Activated CD4-positive, alpha-beta T cell treated with anti-CD3 and anti-CD28 coated beads, Interleukin-2, amount 50 U/mL, for 16 hours (primary cell): ENCODE results near the gene THTPA.
"Not testable (repeated sequence)": the region's sequence is repeated elsewhere in the genome, so short reads cannot be mapped to it uniquely, and the experiment has no call there.

ENCODE experiments used
- DNase-seq: peaks from one replicate; pipeline ENCODE4 v3.0.0-alpha.2; 2020

Gene THTPA

GRCh38 chr14:23568021-23568599 is 12.0 kb downstream of the THTPA start:
- no peak for DNase-seq

- DNase-seq, result no peak
Measured at GRCh38 chr14:23568600-23569331, 12.7 kb downstream of the THTPA start.

GRCh38 chr14:23569443-23570151 is 13.5 kb downstream of the THTPA start:
- DNase-seq, result no peak

GRCh38 chr14:23570806-23571483 is 14.9 kb downstream of the THTPA start:
- DNase-seq, result no peak

- no peak for DNase-seq
Measured at GRCh38 chr14:23571701-23572523, 15.8 kb downstream of the THTPA start.

GRCh38 chr14:23572524-23572828 is 16.4 kb downstream of the THTPA start:
- DNase-seq, result no peak

GRCh38 chr14:23572836-23573235 is 16.8 kb downstream of the THTPA start:
- DNase-seq, result no peak

GRCh38 chr14:23573384-23574015 is 17.4 kb downstream of the THTPA start:
- no peak for DNase-seq

GRCh38 chr14:23577004-23577681 is 21.1 kb downstream of the THTPA start:
- DNase-seq, result no peak

GRCh38 chr14:23577710-23578392 is 21.8 kb downstream of the THTPA start:
- DNase-seq, result no peak

- DNase-seq, result no peak
Measured at GRCh38 chr14:23578560-23579310, 22.7 kb downstream of the THTPA start, which contains the start of gene JPH4. TSS of gene JPH4 (minus strand) at chr14:23578790. CDS start at chr14:23577453, 1,337 bp downstream.

GRCh38 chr14:23579311-23579630 is 23.2 kb downstream of the THTPA start:
- no peak for DNase-seq

- no peak for DNase-seq
Measured at GRCh38 chr14:23579739-23580138, 23.7 kb downstream of the THTPA start.

GRCh38 chr14:23580152-23580926 is 24.3 kb downstream of the THTPA start:
- DNase-seq, result no peak

GRCh38 chr14:23580948-23581281 is 24.8 kb downstream of the THTPA start:
- no peak for DNase-seq

- no peak for DNase-seq
Measured at GRCh38 chr14:23582906-23583760, 27.1 kb downstream of the THTPA start.

GRCh38 chr14:23583761-23584526 is 27.9 kb downstream of the THTPA start:
- not testable (repeated sequence) for DNase-seq
